ENCODE results near the gene COPS4. TPM values are rescaled to one million over a fixed set of nuclear protein-coding genes. Genes with fewer than 3 reads are reported as not detected.

Gene COPS4
- total RNA-seq, 1 experiment from 2014 or later, result 28.6 TPM

- POLR2A ChIA-PET, result no interaction called here
- H3K27me3 ChIP-seq (ENCODE audit: insufficient read depth, low read length), result no peaks in the 10 kb centered on the region
- intact Hi-C loops (cut with micrococcal nuclease), result no loop called here
- H3K27ac ChIP-seq (ENCODE audit: low read depth, low read length), result no peak overlapping the region
- H4K20me1 ChIP-seq (ENCODE audit: insufficient read depth), result no peaks in the 10 kb centered on the region
- H3K9me3 ChIP-seq (ENCODE audit: control insufficient read depth in 1 of 2, insufficient read depth in 1 of 2, low read depth in 1 of 2, low read length in 2 of 2), result no peaks in the 10 kb centered on the region
- no peaks in the 10 kb centered on the region for H3K36me3 ChIP-seq (ENCODE audit: control insufficient read depth in 1 of 2, insufficient read depth in 2 of 2, low read length in 2 of 2)
- H3K4me1 ChIP-seq (ENCODE audit: control insufficient read depth in 1 of 2, insufficient read depth in 2 of 2, low read length in 2 of 2), result peaks cover 7 to 21% of the 10 kb centered on the region in 2 experiments; a peak in 3 of 4 replicates
- ATAC-seq (no peak), DNase-seq (ENCODE audit: low read depth, low spot score) (no peak)
- H3K9me2 ChIP-seq (ENCODE audit: insufficient read depth), result no peaks in the 10 kb centered on the region
- H3K4me3 ChIP-seq (replicated peaks in 1 of 2; ENCODE audit: low read depth in 1 of 2, low read length in 2 of 2), result no peak overlapping the region
- CTCF ChIA-PET, result no interaction called here
- H3K4me2 ChIP-seq (ENCODE audit: low read length), result no peak overlapping the region
- H3K79me2 ChIP-seq (ENCODE audit: insufficient read depth, low read length), result no peaks in the 10 kb centered on the region
- H2AFZ ChIP-seq (ENCODE audit: low read depth, low read length, poor library complexity, severe bottlenecking), result no peak overlapping the region
- no TSS peak for BruUV-seq (replicated peaks)
- no peak overlapping the region for H3K9ac ChIP-seq (ENCODE audit: low read length)
- RAD21 ChIA-PET (ENCODE audit: low non-redundant PET in 1 of 2, low total read pairs in 2 of 2, uncharacterized antibody in 2 of 2, unreplicated experiment in 2 of 2), result no interaction called here
- TF ChIP-seq, protein P1, sequence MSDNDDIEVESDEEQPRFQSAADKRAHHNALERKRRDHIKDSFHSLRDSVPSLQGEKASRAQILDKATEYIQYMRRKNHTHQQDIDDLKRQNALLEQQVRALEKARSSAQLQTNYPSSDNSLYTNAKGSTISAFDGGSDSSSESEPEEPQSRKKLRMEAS (IDR thresholded peaks at IDR 0.05), result no peak
- TF ChIP-seq RAD21 (IDR thresholded peaks at IDR 0.05; ENCODE audit: low read depth) (no peak), ELF1 (IDR thresholded peaks at IDR 0.05; ENCODE audit: borderline replicate concordance, low read depth) (no peak), SIN3A (IDR thresholded peaks at IDR 0.05; ENCODE audit: low read depth) (no peak), TCF7L2 (IDR thresholded peaks at IDR 0.05; ENCODE audit: borderline replicate concordance, extremely low read depth, insufficient read depth, insufficient read length) (no peak), ZFX (IDR thresholded peaks at IDR 0.05) (no peak)
- TF ChIP-seq, protein P2, sequence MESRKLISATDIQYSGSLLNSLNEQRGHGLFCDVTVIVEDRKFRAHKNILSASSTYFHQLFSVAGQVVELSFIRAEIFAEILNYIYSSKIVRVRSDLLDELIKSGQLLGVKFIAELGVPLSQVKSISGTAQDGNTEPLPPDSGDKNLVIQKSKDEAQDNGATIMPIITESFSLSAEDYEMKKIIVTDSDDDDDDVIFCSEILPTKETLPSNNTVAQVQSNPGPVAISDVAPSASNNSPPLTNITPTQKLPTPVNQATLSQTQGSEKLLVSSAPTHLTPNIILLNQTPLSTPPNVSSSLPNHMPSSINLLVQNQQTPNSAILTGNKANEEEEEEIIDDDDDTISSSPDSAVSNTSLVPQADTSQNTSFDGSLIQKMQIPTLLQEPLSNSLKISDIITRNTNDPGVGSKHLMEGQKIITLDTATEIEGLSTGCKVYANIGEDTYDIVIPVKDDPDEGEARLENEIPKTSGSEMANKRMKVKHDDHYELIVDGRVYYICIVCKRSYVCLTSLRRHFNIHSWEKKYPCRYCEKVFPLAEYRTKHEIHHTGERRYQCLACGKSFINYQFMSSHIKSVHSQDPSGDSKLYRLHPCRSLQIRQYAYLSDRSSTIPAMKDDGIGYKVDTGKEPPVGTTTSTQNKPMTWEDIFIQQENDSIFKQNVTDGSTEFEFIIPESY (IDR thresholded peaks at IDR 0.05; ENCODE audit: extremely low read depth, insufficient replicate concordance, low read length), result no peak
- TF ChIP-seq, protein P3, sequence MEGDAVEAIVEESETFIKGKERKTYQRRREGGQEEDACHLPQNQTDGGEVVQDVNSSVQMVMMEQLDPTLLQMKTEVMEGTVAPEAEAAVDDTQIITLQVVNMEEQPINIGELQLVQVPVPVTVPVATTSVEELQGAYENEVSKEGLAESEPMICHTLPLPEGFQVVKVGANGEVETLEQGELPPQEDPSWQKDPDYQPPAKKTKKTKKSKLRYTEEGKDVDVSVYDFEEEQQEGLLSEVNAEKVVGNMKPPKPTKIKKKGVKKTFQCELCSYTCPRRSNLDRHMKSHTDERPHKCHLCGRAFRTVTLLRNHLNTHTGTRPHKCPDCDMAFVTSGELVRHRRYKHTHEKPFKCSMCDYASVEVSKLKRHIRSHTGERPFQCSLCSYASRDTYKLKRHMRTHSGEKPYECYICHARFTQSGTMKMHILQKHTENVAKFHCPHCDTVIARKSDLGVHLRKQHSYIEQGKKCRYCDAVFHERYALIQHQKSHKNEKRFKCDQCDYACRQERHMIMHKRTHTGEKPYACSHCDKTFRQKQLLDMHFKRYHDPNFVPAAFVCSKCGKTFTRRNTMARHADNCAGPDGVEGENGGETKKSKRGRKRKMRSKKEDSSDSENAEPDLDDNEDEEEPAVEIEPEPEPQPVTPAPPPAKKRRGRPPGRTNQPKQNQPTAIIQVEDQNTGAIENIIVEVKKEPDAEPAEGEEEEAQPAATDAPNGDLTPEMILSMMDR (IDR thresholded peaks at IDR 0.05 in 2 of 3, conservative IDR thresholded peaks at IDR 0.05 in 1 of 3; ENCODE audit: borderline replicate concordance in 1 of 3, insufficient read depth in 1 of 3, low read depth in 2 of 3, low read length in 2 of 3), result no peak
Observed at GRCh38 chr4:83113429-83113786, 78.4 kb downstream of the COPS4 start.
